GM18498 (cell line): ENCODE results near the gene ZSWIM4.
"Not testable (repeated sequence)": the region's sequence is repeated elsewhere in the genome, so short reads cannot be mapped to it uniquely, and the experiment has no call there.

Source experiments
- ATAC-seq: cut with Tn5 transposase; IDR thresholded peaks from one replicate; pipeline ENCODE4 v1.9.1; 2021; ENCODE audit warnings: mild to moderate bottlenecking, moderate library complexity; ENCODE audit not compliant: unreplicated experiment

The ZSWIM4 gene

DNA sequence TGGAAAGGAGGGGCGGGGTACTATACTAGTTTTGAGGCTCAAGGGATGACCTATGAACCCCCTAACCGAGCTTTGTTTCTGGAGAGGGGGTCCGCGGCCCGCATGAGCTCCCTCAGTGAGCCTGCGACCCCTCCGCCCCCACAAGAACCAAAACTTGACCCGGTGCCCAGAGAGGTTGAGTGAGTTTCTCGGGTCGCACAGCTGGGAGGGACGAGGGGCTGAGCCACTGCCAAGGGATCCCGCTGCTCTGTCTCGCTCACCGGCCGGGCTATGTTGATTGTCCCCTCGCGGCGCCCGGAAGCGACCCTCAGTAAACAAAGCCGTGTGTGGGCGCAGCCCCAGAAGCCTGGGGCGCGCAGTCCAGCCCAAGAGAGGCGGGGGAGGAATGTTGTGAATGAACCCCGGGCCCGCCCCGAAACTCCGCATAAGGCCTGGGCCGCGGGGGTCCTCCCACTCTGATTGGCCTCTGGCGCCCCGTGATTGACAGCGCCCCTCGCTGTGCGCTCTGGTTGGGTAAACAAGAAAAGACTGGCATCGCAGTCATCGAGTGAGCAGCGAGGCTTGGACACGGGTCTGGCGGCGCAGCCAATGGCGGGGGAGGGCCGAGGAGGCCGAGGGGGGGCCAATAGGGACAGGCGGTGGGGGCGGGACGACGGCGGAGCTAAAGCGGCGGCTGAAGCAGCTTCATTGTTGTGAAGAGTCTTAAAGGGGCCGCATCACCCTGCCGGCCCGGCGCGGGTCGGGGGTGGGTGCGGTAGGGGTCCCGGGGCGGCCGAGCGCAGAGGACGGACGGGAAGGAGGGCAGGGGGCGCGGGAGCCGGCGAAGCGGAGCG lies at the start of gene ZSWIM4:
Gene ZSWIM4 (plus strand): TSS at position 687 of the 833 bp plus-strand sequence. CDS start 206 bp downstream, outside the sequence.
- peak; percentile 95 for ATAC-seq

GRCh38 chr19:13747098-13747453 lies 48.2 kb upstream of the ZSWIM4 start:
- no peak for ATAC-seq

- peak; percentile 9 for ATAC-seq
Observed at GRCh38 chr19:13748169-13748828, 46.9 kb upstream of the ZSWIM4 start.

GRCh38 chr19:13751436-13751835 lies 43.8 kb upstream of the ZSWIM4 start:
- ATAC-seq = no peak

- not testable (repeated sequence) for ATAC-seq
Observed at GRCh38 chr19:13753622-13754021, 41.6 kb upstream of the ZSWIM4 start.

DNA sequence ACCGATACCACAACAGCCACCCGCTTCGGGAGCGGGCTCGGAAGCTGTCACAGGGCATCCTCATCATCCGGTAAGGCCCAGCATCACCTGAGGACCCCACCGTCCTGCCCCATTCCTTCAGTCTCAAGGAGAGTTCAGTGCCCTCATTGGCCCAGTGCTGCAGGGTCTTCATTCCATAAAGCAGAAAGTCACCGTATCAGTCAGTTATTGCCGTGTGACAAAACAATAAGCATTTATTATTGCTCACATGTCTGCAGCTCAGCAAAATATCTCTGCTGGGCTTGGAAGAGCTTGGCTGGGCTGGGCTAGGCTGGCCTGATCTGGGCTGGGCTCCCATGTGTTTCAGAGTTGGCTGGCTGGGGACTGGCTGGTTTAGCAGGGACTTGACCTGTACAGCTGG lies 39.0 kb upstream of the ZSWIM4 start:
- no peak for ATAC-seq

DNA sequence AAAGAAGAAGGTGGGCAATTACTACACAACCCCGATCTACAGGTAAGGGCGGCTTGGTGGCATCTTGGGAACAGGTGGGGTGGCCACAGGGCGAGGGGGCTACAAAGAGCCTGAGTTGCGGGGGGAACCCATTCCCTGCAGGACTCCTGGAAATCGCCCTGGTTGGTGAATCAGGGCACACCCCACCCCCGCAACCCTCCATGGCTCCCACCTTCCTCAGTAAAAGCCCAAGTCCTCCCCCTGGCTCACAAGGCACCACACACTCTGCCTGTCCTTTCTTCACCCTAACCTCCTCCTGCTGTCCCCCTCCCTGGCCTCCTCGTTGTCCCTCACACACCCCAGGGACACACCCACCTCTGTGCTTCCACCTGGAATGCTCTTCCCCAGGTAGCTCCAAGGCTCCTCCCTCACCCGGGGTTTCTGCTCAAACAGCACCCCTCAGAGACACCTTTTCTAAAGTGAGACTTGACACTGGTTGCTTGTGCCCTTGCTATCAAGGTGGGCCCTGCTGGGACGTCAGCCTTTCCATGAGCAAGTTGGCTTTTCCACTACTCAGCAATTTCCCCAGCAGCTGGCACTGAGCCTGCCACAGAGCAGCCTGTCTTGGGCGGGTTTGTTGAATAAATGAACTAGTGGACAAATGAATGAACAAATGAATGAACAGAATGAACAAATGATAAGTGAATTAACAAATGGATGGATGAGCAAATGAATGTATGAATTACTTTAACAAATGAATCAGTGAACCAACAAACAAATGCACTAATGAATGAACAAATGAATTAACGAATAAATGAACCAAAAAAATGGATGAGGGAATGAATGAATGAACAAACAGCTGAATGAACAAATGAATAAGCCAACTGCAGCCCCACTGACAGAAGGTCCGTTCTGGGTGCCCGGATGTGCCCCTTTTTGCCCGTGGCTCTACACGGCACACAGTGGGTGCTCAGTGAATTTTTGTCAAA lies 37.2 kb upstream of the ZSWIM4 start:
- no peak for ATAC-seq

DNA sequence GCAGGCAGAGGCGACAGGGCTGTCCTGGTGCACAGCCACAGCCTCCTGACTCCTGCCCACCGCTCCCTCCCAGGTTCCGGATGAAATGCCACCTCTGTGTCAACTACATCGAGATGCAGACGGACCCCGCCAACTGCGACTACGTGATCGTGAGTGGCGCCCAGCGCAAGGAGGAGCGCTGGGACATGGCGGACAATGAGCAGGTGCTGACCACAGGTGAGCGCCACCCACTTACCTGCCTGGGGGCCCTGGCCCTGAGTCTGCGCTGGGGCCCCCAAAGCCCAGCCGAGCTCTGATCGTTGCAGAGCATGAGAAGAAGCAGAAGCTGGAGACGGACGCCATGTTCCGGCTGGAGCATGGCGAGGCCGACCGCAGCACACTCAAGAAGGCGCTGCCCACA lies 36.4 kb upstream of the ZSWIM4 start:
- no peak for ATAC-seq

GRCh38 chr19:13761423-13761822 lies 33.8 kb upstream of the ZSWIM4 start:
- ATAC-seq = no peak

GRCh38 chr19:13762635-13763235 lies 32.5 kb upstream of the ZSWIM4 start:
- no peak for ATAC-seq

DNA sequence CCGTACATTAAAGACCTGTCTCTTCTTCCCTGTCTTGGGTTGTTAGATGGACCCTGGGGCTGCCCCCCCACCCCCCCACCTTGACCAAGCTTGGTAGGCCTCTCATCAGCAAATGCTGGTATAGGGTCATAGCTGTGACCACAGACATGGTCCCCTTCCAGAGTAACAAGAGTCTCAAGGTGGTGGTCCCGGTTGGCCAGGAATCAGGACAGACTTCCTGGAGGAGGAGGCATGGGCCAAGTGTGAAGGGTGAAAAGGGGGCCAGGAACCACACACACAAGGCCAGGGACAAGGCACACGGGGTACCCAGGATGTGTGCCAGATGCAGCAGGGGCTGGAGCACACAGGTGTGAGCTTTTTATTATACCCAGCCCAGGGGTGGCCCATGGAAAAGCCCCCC lies 32.0 kb upstream of the ZSWIM4 start:
- ATAC-seq = no peak

- no peak for ATAC-seq
Observed at GRCh38 chr19:13764101-13764807, 31.0 kb upstream of the ZSWIM4 start, which contains the start of gene MRI1. Gene MRI1 (plus strand): TSS chr19:13764522. CDS start chr19:13764589, 67 bp downstream.

DNA sequence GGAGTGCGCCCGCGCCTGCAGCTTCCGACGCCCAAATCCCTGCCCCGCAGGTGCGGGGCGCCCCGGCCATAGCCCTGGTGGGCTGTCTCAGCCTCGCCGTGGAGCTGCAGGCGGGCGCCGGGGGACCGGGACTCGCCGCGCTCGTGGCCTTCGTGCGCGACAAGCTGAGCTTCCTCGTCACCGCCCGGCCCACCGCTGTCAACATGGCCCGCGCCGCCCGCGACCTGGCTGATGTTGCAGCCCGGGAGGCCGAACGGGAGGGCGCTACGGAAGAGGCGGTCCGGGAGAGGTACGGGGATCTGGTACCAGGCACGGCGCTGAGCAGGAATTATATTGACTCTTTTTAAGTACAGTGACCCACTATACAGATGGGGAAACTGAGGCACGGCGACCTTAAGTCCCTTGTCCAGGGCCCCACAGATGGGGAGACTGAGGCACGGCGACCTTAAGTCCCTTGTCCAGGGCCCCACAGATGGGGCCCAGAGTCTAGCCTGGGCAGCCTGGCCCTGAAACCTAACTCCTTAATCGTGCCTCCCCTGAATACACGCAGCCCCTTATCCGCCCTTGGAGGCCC lies 30.3 kb upstream of the ZSWIM4 start:
- ATAC-seq = no peak

DNA sequence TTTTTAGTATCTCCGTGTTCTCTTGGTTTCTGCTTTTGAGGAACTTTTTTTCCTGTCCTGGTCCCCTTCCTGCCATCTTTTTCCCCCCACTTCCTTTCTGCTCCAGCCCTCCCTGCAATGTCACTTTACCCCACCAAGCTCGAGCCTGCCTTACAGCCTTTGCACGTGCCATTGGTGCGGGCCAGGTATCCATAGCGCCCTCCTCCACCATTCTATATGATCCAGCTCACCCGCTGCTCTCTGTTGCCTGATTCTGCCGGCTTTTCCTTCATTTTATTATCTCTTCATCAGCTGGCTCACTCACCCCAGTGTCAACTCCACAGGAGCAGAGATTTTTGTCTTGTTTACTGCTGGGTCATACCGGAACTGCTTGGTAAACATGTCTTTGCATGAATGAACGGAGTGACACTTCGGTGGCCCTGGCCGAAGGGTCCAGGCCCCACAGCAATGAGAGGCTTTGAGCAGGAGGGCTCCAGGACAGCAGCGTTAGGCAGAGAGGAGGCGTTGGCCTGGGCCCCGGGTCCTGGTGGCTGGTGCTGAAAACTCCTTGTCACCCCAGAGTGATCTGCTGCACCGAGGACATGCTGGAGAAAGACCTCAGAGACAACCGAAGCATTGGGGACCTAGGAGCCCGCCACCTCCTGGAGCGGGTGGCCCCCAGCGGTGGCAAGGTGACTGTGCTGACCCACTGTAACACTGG lies 29.7 kb upstream of the ZSWIM4 start:
- no peak for ATAC-seq

- ATAC-seq = no peak
Observed at GRCh38 chr19:13766095-13766481, 29.2 kb upstream of the ZSWIM4 start.

DNA sequence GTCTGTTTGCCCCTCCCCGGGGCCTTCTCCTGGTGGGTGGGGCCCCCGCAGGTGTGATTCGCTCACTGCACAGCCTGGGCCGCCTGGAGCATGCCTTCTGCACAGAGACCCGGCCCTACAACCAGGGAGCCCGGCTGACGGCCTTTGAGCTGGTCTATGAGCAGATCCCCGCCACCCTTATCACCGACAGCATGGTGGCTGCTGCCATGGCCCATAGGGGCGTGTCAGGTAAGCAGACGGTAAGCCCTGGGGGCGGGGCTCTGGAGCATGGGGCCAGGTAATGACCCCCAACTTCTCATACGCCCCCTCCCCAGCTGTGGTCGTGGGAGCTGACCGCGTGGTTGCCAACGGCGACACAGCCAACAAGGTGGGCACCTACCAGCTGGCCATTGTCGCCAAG lies 26.7 kb upstream of the ZSWIM4 start:
- ATAC-seq = no peak

- no peak for ATAC-seq
Observed at GRCh38 chr19:13770013-13770635, 25.1 kb upstream of the ZSWIM4 start.
